ENCODE results near the gene PIP4K2A. TPM values are rescaled to one million over a fixed set of nuclear protein-coding genes. Genes with fewer than 3 reads are reported as not detected.

Gene PIP4K2A
- total RNA-seq, 1 experiment from 2014 or later = 20.2 TPM

- POLR2A ChIA-PET (ENCODE audit: unreplicated experiment) = no interaction called here
- Histone ChIP-seq H3F3A (ENCODE audit: low read length, unreplicated experiment) (no peaks in the 10 kb centered on the region), H3K9ac (ENCODE audit: low read length) (no peak overlapping the region), H3K27ac (ENCODE audit: low read length) (no peak overlapping the region), H3K79me2 (ENCODE audit: low read length) (no peaks in the 10 kb centered on the region), H4K20me1 (ENCODE audit: low read length) (no peaks in the 10 kb centered on the region), H3K9me3 (ENCODE audit: low read length) (no peaks in the 10 kb centered on the region), H3K4me3 (ENCODE audit: low read length) (no peak overlapping the region), H2AFZ (ENCODE audit: low read length) (no peak overlapping the region), H3K9me2 (replicated peaks; ENCODE audit: low read length) (no peaks in the 10 kb centered on the region), H3K36me3 (ENCODE audit: low read depth, low read length) (no peaks in the 10 kb centered on the region), H3K4me1 (ENCODE audit: insufficient read depth, low read length) (no peaks in the 10 kb centered on the region), H3K27me3 (ENCODE audit: low read length) (no peaks in the 10 kb centered on the region), H3K4me2 (ENCODE audit: low read length) (no peak overlapping the region)
- ATAC-seq = no peak
- intact Hi-C loops (cut with micrococcal nuclease) = no loop called here
- CTCF ChIA-PET = no interaction called here
- TF ChIP-seq CTCF (conservative IDR thresholded peaks at IDR 0.05; ENCODE audit: low read depth, low read length) = no peak
- TF ChIP-seq EZH2phosphoT487 (IDR thresholded peaks at IDR 0.05; ENCODE audit: borderline replicate concordance, low read length) = no peak
- TF ChIP-seq EZH2 (IDR thresholded peaks at IDR 0.05; ENCODE audit: low read length, unreplicated experiment) = no peak
- no TSS peak for BruUV-seq (replicated peaks)
- DNase-seq = no peak
Measured at GRCh38 chr10:22560913-22561239, 153.5 kb downstream of the PIP4K2A start.

GRCh38 chr10:22560096-22560912, 154.1 kb downstream of the PIP4K2A start:
- no TSS peak for BruUV-seq (replicated peaks)
- H2AFZ ChIP-seq (ENCODE audit: low read length) = no peak overlapping the region

More at GRCh38 chr10:22560096-22560912, 154.1 kb downstream of the PIP4K2A start:
- Histone ChIP-seq H3K79me2 (ENCODE audit: low read length) (no peaks in the 10 kb centered on the region), H3K9me3 (ENCODE audit: low read length) (no peaks in the 10 kb centered on the region), H3F3A (ENCODE audit: low read length, unreplicated experiment) (no peaks in the 10 kb centered on the region), H3K9me2 (replicated peaks; ENCODE audit: low read length) (no peaks in the 10 kb centered on the region), H3K9ac (ENCODE audit: low read length) (no peak overlapping the region), H4K20me1 (ENCODE audit: low read length) (no peaks in the 10 kb centered on the region), H3K27ac (ENCODE audit: low read length) (no peak overlapping the region), H3K36me3 (ENCODE audit: low read depth, low read length) (no peaks in the 10 kb centered on the region), H3K4me2 (ENCODE audit: low read length) (no peak overlapping the region), H3K4me3 (ENCODE audit: low read length) (no peak overlapping the region), H3K4me1 (ENCODE audit: insufficient read depth, low read length) (no peaks in the 10 kb centered on the region), H3K27me3 (ENCODE audit: low read length) (no peaks in the 10 kb centered on the region)
- POLR2A ChIA-PET (ENCODE audit: unreplicated experiment) = no interaction called here
- CTCF ChIA-PET = no interaction called here
- ATAC-seq (no peak), DNase-seq (no peak)
- intact Hi-C loops (cut with micrococcal nuclease) = no loop called here
- TF ChIP-seq EZH2phosphoT487 (IDR thresholded peaks at IDR 0.05; ENCODE audit: borderline replicate concordance, low read length) (no peak), CTCF (conservative IDR thresholded peaks at IDR 0.05; ENCODE audit: low read depth, low read length) (no peak), EZH2 (IDR thresholded peaks at IDR 0.05; ENCODE audit: low read length, unreplicated experiment) (no peak)

Data from PC-3 (cell line).